HCT116 (cell line): ENCODE measurements around the gene C4orf50.

Experiments
- CTCF ChIP-seq, 3 experiments: fragments of 200-600 bp in 1 of 3; sonication (generic) in 1 of 3; IDR thresholded peaks in 2 of 3; conservative IDR thresholded peaks in 1 of 3; 2 replicates each; pipeline ENCODE4 v1.5.1; 2012 to 2017; ENCODE audit warnings: low read depth in 2 of 3, low read length in 2 of 3, antibody characterized with exemption in 1 of 3, borderline replicate concordance in 1 of 3, control low read depth in 1 of 3, mild to moderate bottlenecking in 1 of 3, mixed read lengths in 1 of 3, mixed run types in 1 of 3, moderate library complexity in 1 of 3; ENCODE audit not compliant: insufficient read depth in 1 of 3
- EGR1 ChIP-seq: IDR thresholded peaks from 2 replicates; pipeline ENCODE4 v1.6.1; 2012; ENCODE audit warnings: low read depth
- EZH2 ChIP-seq: fragments of 200-600 bp; sonication (generic); IDR thresholded peaks from 2 replicates; pipeline ENCODE4 v1.6.1; 2017; ENCODE audit warnings: antibody characterized with exemption, mixed run types
- EZH2phosphoT487 ChIP-seq: fragments of 200-600 bp; IDR thresholded peaks from 2 replicates; pipeline ENCODE4 v1.6.1; 2018; ENCODE audit warnings: antibody characterized with exemption, borderline replicate concordance
- JUND ChIP-seq: IDR thresholded peaks from 2 replicates; pipeline ENCODE4 v1.6.1; 2012
- MAX ChIP-seq: IDR thresholded peaks from 2 replicates; pipeline ENCODE4 v1.6.1; 2012
- POLR2A ChIP-seq: IDR thresholded peaks from 2 replicates; pipeline ENCODE4 v1.7.0; 2011; ENCODE audit warnings: borderline replicate concordance; ENCODE audit not compliant: insufficient read depth, insufficient read length; ENCODE audit errors: extremely low read depth
- POLR2AphosphoS5 ChIP-seq: IDR thresholded peaks from 2 replicates; pipeline ENCODE4 v1.6.1; 2011; ENCODE audit warnings: mild to moderate bottlenecking, low read depth, low read length, moderate library complexity
- SIN3A ChIP-seq: IDR thresholded peaks from 2 replicates; pipeline ENCODE4 v1.6.1; 2012; ENCODE audit warnings: low read depth
- SRF ChIP-seq: IDR thresholded peaks from 2 replicates; pipeline ENCODE4 v1.6.1; 2012; ENCODE audit warnings: low read depth

GRCh38 chr4:6064383-6064782 lies 46.2 kb upstream of the C4orf50 start:
- TF ChIP-seq MAX (no peak), CTCF (IDR thresholded peaks at IDR 0.05 in 2 of 3, conservative IDR thresholded peaks at IDR 0.05 in 1 of 3; ENCODE audit: borderline replicate concordance in 1 of 3, insufficient read depth in 1 of 3, low read depth in 2 of 3, low read length in 2 of 3) (no peak), SIN3A (no peak), POLR2A (no peak), JUND (no peak), EZH2 (no peak), SRF (no peak), EZH2phosphoT487 (no peak), POLR2AphosphoS5 (no peak), EGR1 (no peak)
